PFSK-1 (cell line): ENCODE results near the gene ENTREP3.

Source experiments
- POLR2AphosphoS5 ChIP-seq: IDR thresholded peaks from 2 replicates; pipeline ENCODE4 v1.6.1; 2012; ENCODE audit warnings: low read depth, mild to moderate bottlenecking, control low read depth, low read length, moderate library complexity
- SIN3A ChIP-seq: IDR thresholded peaks from 2 replicates; pipeline ENCODE4 v1.6.1; 2012; ENCODE audit warnings: mild to moderate bottlenecking, low read length, moderate library complexity, borderline replicate concordance; ENCODE audit not compliant: insufficient read depth
- TAF1 ChIP-seq: IDR thresholded peaks from 2 replicates; pipeline ENCODE4 v1.6.1; 2012; ENCODE audit warnings: low read length, control low read depth, borderline replicate concordance; ENCODE audit not compliant: insufficient read depth

GRCh38 chr1:155267373-155267772 is 12.1 kb upstream of the ENTREP3 start:
- TF ChIP-seq SIN3A (no peak), POLR2AphosphoS5 (no peak), TAF1 (no peak)
